GM19467 (cell line): ENCODE measurements around the gene ELOVL6.

Source experiments
- ATAC-seq: cut with Tn5 transposase; IDR thresholded peaks from one replicate; pipeline ENCODE4 v1.9.1; 2021; ENCODE audit warnings: mild to moderate bottlenecking, moderate library complexity; ENCODE audit not compliant: unreplicated experiment

Gene ELOVL6

DNA sequence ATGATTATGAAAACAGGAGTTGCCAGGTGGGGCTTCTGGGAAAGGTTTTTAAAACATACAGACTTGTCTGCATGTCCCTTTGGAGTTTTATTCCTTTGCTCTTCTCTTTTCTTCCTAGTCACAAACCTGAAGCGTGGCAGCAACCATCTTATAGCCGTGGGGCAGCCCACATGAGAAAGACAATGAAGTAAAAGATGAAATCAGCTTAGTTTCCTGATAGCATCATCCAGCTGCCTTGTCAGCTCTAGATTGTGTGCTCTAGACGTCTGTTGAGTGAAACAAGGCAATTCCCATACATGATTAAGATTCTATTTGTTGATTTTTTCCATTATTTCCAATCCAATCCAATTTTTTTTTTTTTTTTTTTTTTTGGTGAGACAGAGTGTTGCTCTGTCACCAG, 68.9 kb downstream of the ELOVL6 start:
- no peak for ATAC-seq

DNA sequence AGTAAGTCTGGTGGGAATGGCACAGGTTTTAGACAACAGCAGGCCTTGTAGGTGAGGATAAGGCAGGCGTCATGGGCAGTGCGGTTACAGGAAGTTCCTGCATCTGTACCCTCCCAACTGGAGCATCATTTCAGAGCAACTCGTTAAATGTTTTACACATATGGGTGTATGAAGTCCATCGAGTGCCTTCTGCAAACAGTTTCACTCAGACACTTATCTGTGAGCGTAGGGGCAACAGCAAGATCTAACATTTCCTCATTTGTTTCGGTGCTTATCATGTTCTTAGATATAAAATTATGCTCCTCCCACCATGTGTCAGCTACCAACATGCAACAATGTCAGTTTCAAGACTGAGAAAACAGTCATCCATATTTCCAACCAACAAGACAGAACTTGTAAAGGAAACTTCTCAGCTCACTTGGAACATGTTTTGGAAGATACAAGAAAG, 69.9 kb downstream of the ELOVL6 start:
- ATAC-seq: no peak

DNA sequence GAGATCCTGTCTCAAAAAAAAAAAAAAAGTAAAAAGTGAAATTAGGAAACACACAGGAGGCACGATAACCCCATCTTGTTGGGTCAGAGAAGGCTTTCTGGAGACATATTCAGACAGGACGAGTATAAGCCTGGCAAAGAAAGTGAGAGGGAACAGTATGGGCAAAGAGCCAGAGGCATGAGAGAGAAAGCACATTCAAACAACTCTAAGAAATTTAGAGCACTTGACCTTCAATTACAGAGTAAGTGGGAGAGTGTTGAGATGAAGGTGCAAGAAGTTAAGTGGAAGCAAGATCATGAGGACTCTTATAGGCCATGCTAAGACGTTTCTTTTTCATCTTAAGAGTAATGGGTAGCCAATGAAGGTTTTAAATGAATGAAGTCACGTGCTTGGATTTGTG, 70.4 kb downstream of the ELOVL6 start:
- no peak for ATAC-seq

DNA sequence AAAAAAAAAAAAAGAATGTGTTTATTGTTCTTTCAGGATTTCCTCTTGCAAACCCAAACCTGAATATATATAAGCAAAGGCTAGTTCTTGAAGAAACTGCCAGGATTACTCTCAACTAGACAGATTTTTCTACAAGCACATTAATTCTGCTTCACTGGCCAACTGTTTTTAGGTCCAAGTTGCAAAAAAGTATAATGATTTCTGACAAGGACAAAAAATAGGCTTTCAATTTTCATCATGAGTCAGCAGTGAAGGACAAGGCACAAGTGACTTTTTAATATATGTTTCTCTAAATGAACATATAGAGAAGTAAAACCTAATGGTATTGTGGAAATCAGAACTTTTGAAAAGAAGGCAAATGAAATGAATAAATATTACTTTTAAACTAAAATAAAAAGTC, 73.7 kb downstream of the ELOVL6 start:
- ATAC-seq: no peak

DNA sequence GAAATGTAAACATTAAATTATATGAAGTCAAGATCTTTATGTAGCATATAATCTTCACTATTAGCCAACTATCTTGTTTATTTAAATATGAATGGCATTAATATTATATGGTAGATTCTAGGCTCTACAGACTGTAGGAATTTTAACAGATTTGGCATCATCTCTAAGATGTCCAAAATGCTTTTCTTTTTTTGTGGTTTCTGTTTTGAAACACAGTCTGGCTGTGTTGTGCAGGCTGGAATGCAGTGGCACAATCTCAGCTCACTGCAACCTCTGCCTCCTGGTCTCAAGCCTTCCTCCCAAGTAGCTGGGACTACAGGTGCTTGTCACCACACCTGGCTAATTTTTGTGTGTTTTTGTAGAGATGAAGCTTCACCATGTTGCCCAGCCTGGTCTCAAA, 76.2 kb downstream of the ELOVL6 start:
- no peak for ATAC-seq

DNA sequence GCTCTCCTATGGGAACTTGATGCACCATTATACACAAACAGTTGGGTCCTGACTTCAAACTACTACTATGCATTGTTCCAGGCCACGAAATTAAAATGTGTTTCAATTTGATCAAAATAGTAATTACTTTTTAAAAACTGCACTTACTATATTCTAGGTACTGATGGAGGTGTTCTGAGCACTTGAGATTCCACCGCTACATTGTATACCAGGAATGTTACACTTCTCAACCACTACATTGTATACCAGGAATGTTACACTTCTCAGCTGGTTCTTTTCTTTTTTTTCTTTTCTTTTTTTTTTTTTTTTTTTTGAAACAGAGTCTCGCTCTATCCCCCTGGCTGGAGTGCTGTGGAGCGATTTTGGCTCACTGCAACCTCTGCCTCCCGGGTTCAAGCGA, 77.9 kb downstream of the ELOVL6 start:
- ATAC-seq: no peak

DNA sequence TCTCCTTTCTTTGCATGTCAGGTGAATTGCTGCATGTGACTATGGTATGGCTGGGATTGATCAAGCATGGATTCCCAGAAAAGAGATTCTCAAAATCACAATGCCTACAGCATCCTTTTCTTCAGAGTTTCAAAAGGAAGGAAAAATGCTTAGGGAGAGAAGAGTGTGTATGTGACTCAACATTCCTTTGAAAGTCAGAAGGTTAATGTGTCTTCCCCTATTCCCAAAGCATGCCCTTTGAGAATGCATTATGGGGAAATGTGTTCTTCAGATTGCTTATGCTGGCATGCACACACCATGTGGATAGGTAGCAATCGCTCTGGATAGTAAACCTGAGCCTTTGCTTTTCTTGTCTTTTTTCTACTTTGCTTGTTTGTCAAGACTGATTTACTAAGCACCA, 78.5 kb downstream of the ELOVL6 start:
- no peak for ATAC-seq

DNA sequence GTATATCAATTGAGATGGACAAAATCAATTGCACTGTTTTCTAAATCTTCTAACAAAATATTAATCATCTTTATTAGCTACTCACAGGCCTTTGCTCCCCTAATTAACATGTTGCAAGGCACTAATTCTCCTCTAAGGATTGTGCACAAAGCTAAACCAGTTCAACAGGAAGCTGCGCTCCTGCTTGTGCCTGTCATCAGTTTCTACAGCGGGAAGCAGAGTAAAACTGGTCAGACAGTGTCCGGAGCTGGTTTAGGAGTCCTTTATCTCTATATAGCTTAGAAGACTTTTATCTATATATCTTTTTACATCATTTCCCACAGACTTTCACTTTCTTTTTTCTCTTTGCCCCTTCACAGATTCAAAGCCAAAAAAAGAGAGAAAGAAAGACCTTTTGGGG, 79.1 kb downstream of the ELOVL6 start:
- no peak for ATAC-seq

DNA sequence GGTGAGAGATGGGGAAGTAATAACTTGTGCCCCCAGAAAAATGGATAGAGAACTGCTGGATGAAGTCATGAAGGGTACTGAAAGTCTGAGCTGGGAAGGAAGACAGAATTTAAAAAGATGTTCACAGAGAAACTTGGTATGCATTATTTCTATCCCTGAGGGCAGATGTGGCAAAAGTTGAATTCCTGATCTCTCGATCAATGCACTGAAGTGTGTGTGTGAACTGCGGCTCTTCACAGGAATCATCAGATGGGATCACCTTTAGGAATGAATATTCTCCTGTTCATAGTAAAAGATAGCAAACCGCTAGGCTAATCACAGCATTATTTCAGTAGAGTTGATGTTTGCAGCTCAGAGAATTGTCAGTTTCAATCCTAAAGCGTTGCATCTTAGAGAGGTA, 86.4 kb downstream of the ELOVL6 start:
- no peak for ATAC-seq

DNA sequence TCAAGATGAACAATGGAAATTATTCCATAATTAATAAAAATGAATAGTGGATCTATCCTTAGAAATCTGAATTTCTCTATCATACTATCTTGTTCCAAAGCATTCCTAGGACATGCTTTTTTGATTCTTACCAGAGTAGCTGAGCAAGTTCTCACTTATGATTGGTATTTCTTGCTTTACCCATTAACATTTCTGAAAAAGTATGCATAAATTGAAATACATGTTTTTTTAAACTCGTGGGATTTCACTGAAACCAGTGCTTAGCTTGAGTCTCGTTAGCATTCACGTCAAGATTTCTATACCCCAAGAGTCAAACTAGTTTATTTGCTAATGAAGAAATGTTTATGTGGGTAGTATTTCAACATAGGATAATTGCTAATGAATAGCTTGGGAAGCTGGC, 89.0 kb downstream of the ELOVL6 start:
- ATAC-seq: no peak

DNA sequence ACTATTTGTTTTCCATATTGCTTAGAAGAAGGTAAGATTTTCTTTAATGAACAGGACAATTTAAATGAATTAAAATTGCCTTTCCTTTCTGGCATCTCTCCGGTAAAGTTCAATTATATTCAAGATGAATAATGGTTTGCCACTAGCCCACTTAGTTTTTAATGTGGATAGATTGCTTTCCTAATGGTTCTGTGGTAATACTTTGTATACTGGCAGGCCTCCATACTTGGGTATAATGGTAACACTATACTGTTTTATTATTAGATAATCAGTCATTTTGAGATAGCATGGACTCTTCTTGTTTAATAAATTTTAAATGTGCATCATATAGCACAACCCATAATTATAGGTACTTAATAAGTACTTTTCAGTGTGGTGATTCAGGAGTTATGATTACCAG, 89.5 kb downstream of the ELOVL6 start:
- no peak for ATAC-seq

DNA sequence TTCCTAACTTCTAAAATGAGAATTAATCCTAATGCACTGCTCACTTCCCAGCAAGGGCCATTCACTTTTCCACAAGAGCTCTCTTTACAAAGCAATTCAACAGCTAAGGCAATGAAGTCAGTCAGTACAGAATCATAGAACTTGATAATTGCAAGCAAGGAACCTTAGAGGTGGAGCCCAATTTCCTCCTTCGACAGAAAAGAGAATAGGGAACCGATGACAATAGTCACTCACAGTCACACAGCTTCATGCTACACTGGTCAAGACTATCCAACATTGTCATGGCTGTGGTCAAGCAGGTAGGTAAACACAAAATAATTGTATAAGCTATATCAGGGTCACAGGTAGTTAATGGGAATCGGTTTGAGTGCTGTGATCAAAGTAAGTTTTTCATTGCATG, 90.0 kb downstream of the ELOVL6 start:
- peak; percentile 59 for ATAC-seq

DNA sequence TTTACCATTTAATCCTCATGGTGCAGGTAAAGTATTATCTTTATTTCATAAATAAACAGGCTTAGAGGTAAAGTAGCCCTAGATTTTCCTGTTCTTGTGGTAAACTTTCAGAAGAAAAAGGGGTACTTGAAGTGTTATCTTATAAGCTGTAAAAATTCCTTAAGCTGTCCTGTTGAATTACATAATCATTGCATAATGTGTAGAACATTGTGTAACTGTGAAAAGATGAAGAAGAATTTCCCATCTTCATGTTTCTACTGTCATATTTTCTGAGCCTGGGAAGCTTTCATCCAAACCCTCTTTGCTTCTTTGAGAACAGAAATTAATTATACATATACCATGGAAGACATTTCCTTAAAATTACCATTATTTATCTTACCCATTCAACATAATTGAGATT, 90.5 kb downstream of the ELOVL6 start:
- ATAC-seq: no peak

DNA sequence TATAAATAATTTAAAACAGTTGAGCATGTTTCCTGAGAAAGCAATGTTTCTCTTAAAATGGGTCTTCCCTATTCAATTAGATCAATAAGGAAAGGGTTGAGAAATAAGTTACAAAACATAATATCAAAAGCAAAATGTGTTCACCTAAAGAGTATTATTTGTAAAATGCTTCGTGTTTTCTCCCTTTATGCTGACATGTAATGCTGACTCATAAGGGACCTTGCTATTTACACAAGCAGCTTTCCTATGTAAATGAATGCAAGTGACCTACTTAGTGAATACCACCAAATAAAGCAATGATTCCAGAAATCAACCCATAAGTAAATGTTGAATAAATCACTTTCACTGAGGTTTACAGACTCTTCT, 91.5 kb downstream of the ELOVL6 start:
- no peak for ATAC-seq

DNA sequence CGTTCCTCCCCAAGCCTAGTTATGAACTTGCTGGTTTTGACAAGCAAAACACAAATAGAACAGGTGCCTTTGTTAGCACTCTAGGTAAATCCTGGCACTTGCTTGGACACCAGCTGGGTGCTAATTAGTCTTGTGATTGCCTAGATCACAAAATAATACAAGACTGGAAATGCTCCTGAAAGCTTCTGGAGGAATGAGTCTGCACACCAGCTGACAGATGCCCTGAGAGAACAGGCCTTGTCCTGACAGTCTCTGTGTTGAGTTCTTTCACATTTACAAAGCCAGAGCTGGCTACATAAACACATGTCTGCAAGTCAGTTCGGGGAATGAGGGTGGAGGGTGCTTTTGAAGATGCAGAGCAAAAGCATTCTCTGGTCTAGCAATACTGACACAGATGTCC, 93.8 kb downstream of the ELOVL6 start:
- ATAC-seq: no peak

DNA sequence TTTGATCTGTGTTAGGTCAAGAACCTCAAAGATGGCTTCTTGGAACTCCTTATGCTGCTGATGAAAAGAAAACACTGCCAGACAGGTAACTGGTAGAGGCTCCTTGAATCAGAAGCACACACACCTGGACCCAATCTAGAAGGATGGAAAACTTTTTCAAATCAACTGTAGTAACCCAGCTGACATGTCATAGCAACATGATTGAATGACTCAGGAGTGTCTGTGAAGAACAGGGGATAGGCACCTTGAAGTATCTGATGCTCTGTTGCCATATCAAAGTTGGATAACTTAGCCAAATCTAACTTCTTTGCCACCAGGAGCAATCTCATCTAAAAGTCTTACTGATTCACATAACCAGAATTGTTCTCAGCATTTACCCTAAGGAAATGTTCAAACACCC, 98.8 kb downstream of the ELOVL6 start:
- ATAC-seq: no peak

DNA sequence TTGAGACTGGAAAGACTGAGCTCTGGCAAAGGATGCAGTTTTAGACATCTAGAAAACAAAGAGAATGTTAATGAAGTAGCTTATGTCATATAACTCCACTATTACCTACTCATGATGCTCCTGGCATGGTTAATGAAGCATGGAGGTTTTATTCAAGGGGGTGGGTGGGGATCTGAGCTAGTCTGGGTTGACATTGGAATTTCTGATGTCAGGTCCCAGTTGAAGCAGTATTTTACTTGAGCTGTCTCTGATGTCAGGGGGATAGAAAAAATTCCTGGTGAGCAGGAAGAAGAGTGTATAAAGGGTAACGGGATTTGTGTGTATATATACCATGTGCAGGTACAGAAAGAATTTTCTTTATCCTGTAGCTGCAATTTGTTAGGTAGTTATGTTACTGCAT, 102.0 kb downstream of the ELOVL6 start:
- ATAC-seq: no peak

DNA sequence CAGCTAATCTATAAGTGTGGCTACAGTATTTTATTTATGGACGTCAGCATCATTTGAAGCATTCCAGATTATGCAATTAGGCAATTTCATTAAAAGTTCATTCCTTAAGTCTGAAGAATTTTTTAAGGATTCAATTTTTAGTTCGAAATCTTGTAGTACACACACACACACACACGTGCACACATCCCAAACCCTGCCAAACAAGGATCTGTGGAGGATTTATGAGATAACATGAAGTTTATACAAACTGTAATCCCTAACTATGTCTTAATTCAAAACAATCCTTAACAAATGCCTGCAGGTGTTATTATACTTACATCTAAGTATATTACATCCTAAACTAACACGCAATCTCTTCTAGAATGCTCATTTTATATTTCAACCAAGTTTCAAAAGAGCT, 105.8 kb downstream of the ELOVL6 start:
- ATAC-seq: no peak

DNA sequence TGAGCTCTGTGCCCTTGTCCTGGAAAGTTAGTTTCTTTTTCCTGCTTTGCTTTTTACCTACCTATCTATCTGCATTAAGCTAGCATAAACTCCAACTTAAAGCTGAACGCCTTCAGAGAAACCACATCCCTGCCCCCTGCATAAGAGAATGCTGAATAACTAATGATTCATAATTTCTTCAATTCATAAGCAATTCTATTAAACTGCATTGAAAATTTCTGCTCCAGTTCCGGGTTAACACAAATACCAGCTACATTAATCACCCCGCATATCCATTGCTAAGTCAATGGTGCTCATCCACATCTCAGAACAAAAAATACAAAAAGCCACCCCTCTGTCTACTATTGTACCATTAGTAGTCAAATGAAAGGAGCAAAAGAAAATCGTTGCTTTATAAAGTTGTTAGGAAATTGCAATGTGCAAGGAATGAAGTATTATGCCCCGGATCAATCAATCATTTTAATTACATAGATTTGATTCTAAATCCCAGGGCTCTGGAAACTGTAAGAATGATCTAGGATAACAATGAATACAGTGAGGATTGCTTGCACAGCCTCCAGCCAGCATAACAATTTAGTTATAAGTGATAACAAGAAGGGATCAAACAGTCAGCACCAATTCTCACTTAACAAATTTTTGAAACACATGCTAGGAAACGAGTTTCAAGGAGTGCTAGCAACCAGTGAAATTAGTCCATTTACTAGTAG, 106.8 kb downstream of the ELOVL6 start:
- no peak for ATAC-seq

DNA sequence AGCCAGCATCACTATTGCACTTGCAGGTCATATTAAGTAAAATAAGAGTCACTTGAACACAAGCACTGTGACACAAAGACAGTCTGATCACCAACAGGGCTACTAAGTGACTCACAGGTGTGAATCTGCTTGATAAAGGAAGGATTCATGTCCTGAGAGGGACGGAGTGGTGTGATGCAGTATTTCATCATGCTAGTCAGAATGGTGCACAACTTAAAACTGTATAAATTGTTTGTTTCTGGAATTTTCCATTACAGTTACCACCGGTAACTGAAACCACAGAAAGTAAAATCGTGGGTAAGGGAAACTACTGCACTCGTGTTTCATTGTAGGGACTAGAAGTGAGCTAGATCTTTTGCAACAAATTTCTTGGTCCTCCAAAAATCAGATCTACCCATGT, 109.7 kb downstream of the ELOVL6 start:
- ATAC-seq: peak; percentile 58

DNA sequence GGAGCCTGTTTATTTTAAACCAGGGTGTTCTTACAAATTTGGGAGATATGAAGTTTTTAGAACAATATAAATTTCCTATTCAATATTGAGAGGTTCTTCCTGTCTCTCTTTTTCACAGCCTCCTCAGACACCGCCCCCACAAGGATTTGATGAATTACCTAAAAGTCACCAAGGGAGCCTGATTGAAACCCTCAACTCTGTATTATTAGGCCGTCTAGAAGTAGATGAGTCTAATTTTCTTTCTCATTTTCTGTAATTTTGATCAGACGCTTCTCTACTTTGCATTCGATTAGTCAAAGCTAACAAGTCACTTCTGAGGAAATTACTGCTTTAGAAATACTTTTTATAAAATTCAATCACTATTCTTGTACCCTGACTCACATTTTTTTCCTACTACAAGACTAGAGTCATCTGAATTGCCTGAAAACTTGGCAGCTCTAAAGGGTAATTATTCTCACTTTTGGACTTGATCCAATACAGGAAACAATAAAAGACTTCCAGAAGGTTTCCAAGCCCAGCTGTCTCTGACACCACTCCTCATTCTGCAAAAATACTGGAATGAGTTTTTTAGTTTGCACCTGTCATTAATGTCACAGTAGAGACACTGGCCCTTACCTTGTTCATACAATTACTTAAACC, 111.2 kb downstream of the ELOVL6 start:
- ATAC-seq: no peak

DNA sequence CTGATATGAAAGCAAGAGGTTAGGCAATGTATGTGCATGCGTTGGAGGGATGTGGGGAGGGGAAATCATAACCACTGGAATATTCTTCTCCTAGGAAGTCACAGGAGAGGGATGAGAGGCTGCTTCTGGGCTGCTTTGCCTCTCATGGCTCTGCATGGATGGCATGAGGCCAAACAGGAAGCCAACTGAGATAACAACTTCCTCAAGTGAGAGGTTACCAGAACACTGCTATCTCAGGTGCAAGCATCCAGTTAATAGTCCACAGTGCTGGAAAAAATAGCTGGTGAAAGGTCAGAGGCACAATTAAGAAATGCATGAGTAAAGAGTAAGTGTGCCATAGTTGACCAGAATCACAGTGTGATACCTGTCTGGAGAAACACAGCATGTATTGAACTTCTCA, 113.3 kb downstream of the ELOVL6 start:
- peak; percentile 57 for ATAC-seq

DNA sequence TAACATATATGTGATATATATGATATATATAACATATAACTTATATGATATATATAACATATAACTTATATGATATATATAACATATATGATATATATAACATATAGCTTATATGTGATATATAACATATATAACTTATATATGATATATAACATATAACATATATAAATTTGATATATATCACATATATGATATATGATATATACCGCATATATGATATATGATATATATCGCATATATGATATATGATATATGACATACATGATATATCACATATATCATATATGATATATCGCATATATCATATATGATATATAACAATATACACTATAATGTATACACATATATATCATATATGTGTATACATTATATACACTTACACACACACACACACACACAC, 114.3 kb downstream of the ELOVL6 start:
- ATAC-seq: no peak
